Fibroblast of mammary gland (primary cell): Measurements from ENCODE around the gene ARL8B.
A peak's percentile ranks its signal among the peaks of the same experiment; 100 is the strongest.

Experiments used
- DNase-seq: peaks from one replicate; pipeline ENCODE4 v3.0.0-alpha.2; 2010; ENCODE audit warnings: low read depth
- H3K4me3 ChIP-seq: 2 replicates; pipeline ENCODE4 v1.5.1; 2011; ENCODE audit warnings: low read depth, mild to moderate bottlenecking, low read length, moderate library complexity; ENCODE audit not compliant: control insufficient read depth
- TF ChIP-seq, protein P1 (sequence below): conservative IDR thresholded peaks from 2 replicates; pipeline ENCODE4 v1.5.1; 2011; ENCODE audit warnings: low read depth, low read length, inconsistent platforms; ENCODE audit not compliant: control insufficient read depth, insufficient read depth

Gene ARL8B

DNA sequence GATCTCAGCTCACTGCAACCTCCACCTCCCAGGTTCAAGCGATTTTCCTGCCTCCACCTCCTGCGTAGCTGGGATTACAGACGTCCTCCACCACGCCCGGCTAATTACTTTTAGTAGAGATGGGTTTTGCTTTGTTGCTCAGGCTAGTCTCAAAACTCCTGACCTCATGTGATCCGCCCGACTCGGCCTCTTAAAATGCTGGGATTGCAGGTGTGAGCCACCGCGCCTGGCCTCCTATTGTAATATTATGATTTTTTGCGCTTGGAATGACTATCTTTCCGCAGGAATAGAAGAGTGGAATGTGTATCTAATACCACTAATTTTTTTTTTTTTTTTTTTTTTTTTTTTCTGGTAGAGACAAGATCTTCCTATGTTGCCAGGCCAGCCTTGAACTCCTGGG lies 1.8 kb downstream of the ARL8B start:
- peak overlapping the region; percentile 94 for H3K4me3 ChIP-seq
- TF ChIP-seq, protein P1, sequence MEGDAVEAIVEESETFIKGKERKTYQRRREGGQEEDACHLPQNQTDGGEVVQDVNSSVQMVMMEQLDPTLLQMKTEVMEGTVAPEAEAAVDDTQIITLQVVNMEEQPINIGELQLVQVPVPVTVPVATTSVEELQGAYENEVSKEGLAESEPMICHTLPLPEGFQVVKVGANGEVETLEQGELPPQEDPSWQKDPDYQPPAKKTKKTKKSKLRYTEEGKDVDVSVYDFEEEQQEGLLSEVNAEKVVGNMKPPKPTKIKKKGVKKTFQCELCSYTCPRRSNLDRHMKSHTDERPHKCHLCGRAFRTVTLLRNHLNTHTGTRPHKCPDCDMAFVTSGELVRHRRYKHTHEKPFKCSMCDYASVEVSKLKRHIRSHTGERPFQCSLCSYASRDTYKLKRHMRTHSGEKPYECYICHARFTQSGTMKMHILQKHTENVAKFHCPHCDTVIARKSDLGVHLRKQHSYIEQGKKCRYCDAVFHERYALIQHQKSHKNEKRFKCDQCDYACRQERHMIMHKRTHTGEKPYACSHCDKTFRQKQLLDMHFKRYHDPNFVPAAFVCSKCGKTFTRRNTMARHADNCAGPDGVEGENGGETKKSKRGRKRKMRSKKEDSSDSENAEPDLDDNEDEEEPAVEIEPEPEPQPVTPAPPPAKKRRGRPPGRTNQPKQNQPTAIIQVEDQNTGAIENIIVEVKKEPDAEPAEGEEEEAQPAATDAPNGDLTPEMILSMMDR, result no peak
- DNase-seq, result no peak

DNA sequence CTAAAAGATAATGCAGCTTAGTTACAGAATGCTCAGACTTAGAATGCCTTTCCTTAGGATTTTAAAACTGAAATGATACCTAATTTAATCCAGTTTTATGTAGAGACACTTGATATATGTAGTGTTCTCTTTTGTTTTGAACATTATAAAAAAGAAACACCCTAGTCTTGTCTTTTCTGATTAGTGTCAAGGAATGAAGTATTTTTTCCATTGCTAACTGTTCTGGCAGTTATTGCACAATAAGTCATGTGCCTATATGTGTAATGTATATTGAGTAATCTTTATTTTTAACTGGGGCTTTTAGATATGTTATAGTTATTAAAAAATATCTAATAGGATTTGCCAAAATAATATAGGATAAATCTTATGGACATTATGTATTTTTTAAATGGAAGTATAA lies 4.5 kb downstream of the ARL8B start:
- H3K4me3 ChIP-seq, result no peak overlapping the region
- TF ChIP-seq, protein P1, result no peak
- peak; percentile 65 for DNase-seq

DNA sequence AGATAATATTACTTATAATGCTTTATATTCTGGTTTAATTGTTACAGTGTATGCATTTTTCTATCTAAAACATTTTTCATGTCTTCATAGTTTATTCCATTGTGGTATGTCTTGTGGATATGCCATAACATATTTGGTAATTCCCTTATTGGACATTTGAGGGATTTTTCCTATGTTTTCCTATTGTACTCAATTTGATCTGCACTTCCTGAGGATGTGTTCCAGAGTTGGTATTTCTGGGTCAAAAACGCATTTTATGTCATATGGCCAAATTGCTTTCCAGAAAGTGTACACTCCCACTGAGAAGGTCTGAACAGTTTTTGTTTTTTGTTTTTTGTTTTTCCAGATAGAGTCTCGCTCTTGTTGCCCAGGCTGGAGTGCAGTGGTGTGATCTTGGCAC lies 6.8 kb downstream of the ARL8B start:
- TF ChIP-seq, protein P1, result no peak
- DNase-seq, result no peak
- no peak overlapping the region for H3K4me3 ChIP-seq

DNA sequence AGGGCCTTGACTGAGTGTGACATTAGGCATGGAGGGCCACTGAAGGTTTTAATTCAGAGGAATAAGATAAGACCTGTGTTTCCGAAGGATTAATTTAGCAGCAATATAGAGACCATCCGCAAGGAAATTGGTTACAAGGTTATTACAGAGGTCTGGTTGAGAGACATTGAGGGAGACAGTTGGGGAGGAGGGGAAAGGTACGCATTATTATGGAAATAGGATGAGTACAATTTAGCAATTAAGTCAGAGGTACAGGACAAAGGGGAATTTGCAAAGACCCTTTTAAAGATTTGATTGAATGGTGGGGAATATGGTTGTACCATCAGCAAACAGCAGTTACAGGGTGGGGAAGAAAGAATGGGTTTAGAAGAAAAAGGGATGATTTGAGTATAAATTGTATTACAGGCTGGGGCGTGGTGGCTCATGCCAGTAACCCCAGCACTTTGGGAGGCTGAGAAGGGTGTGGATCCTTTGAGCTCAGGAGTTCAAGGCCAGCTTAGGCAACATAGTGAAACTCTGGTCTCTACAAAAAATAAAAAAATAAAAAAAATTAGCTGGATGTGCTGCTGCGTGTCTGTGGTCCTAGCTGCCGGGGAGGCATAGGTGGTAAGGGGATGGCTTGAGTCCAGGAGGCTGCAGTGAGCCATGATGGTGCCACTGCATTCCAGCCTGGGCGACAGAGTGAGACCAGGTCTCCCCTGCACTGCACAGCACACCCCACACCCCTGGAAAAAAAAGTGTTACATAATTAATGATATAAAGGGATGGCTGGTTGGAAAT lies 11.3 kb downstream of the ARL8B start:
- DNase-seq, result no peak
- TF ChIP-seq, protein P1, result no peak
- H3K4me3 ChIP-seq, result no peak overlapping the region

DNA sequence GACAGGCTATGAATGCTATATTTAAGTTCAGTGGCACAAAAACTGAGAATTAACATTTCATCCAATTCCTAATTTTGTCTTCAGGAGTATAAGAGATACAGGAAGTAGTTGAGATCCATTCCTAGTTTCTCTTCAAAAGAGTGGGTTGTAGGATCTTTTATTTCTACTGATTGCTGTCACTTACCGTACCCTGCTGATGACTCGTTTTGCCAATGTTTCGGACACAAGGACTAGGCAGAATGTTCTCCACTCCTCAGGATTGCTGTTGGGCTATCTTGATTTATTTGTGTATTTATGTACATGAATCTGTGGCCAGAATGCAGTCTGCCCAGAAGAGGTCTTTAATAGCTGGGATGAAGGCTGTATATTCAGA lies 11.9 kb downstream of the ARL8B start:
- TF ChIP-seq, protein P1, result no peak
- H3K4me3 ChIP-seq, result no peak overlapping the region
- DNase-seq, result no peak

DNA sequence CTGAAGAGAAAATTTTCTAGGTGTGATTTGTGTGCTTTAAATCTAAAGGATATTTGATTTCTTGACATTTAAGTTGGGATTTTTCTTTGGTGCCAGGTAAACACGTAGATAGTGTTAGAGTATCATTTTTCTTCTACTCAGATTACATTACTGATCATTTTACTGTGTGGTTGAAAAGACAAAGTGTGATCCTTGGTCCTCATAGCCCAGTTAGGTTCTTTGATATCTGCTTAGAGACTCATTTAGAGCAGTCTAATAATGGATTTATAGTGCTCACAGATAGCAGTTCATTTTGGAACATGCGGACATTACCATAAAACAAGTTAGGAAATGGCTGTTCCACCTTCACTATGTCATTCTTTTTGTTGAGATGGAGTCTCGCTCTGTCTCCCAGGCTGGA lies 12.4 kb downstream of the ARL8B start:
- TF ChIP-seq, protein P1, result no peak
- DNase-seq, result no peak
- no peak overlapping the region for H3K4me3 ChIP-seq
